ENCODE data around the gene SPINK6. TPM values are rescaled to one million over a fixed set of nuclear protein-coding genes. Genes with fewer than 3 reads are reported as not detected.

The SPINK6 gene
- total RNA-seq, 1 donor from 2014 or later = not detected

- no peak for TF ChIP-seq CTCF (IDR thresholded peaks at IDR 0.05; ENCODE audit: partially characterized antibody, unreplicated experiment)
- no peaks in the 10 kb centered on the region for H3K36me3 Mint-ChIP-seq (ENCODE audit: unreplicated experiment)
- H3K4me3 Mint-ChIP-seq (ENCODE audit: unreplicated experiment) = no peak overlapping the region
- H3K4me1 Mint-ChIP-seq (ENCODE audit: low read depth, unreplicated experiment) = no peaks in the 10 kb centered on the region
- H3K27ac Mint-ChIP-seq (ENCODE audit: unreplicated experiment) = no peak overlapping the region
- no peak for DNase-seq
- H3K27me3 Mint-ChIP-seq (ENCODE audit: unreplicated experiment) = peaks cover 2% of the 10 kb centered on the region
- no peaks in the 10 kb centered on the region for H3K9me3 Mint-ChIP-seq (ENCODE audit: unreplicated experiment)
These were observed 3.0 kb downstream of the SPINK6 start for GRCh38 chr5:148205865-148206264.

GRCh38 chr5:148206620-148207019, 3.8 kb downstream of the SPINK6 start:
- Mint-ChIP-seq H3K4me1 (ENCODE audit: low read depth, unreplicated experiment) (no peaks in the 10 kb centered on the region), H3K4me3 (ENCODE audit: unreplicated experiment) (no peak overlapping the region), H3K27ac (ENCODE audit: unreplicated experiment) (no peak overlapping the region), H3K9me3 (ENCODE audit: unreplicated experiment) (no peaks in the 10 kb centered on the region), H3K27me3 (ENCODE audit: unreplicated experiment) (peaks cover 2% of the 10 kb centered on the region), H3K36me3 (ENCODE audit: unreplicated experiment) (no peaks in the 10 kb centered on the region)
- no peak for DNase-seq
- no peak for TF ChIP-seq CTCF (IDR thresholded peaks at IDR 0.05; ENCODE audit: partially characterized antibody, unreplicated experiment)

- no peak for TF ChIP-seq CTCF (IDR thresholded peaks at IDR 0.05; ENCODE audit: partially characterized antibody, unreplicated experiment)
- Mint-ChIP-seq H3K27me3 (ENCODE audit: unreplicated experiment) (peaks cover 2% of the 10 kb centered on the region), H3K4me1 (ENCODE audit: low read depth, unreplicated experiment) (no peaks in the 10 kb centered on the region), H3K36me3 (ENCODE audit: unreplicated experiment) (no peaks in the 10 kb centered on the region), H3K27ac (ENCODE audit: unreplicated experiment) (no peak overlapping the region), H3K4me3 (ENCODE audit: unreplicated experiment) (no peak overlapping the region), H3K9me3 (ENCODE audit: unreplicated experiment) (no peaks in the 10 kb centered on the region)
- no peak for DNase-seq
These were observed 5.4 kb downstream of the SPINK6 start for GRCh38 chr5:148208226-148208625.

- Mint-ChIP-seq H3K9me3 (ENCODE audit: unreplicated experiment) (no peaks in the 10 kb centered on the region), H3K4me1 (ENCODE audit: low read depth, unreplicated experiment) (no peaks in the 10 kb centered on the region), H3K4me3 (ENCODE audit: unreplicated experiment) (no peak overlapping the region), H3K36me3 (ENCODE audit: unreplicated experiment) (no peaks in the 10 kb centered on the region), H3K27ac (ENCODE audit: unreplicated experiment) (no peak overlapping the region), H3K27me3 (ENCODE audit: unreplicated experiment) (peaks cover 2% of the 10 kb centered on the region)
- no peak for TF ChIP-seq CTCF (IDR thresholded peaks at IDR 0.05; ENCODE audit: partially characterized antibody, unreplicated experiment)
- DNase-seq = no peak
These were observed 6.4 kb downstream of the SPINK6 start for GRCh38 chr5:148209151-148209770.

- no peaks in the 10 kb centered on the region for H3K9me3 Mint-ChIP-seq (ENCODE audit: unreplicated experiment)
These were observed 11.9 kb downstream of the SPINK6 start for GRCh38 chr5:148214665-148215185.

More at GRCh38 chr5:148214665-148215185, 11.9 kb downstream of the SPINK6 start:
- no peak for TF ChIP-seq CTCF (IDR thresholded peaks at IDR 0.05; ENCODE audit: partially characterized antibody, unreplicated experiment)
- no peaks in the 10 kb centered on the region for H3K4me1 Mint-ChIP-seq (ENCODE audit: low read depth, unreplicated experiment)
- no peak overlapping the region for H3K4me3 Mint-ChIP-seq (ENCODE audit: unreplicated experiment)
- no peak overlapping the region for H3K27ac Mint-ChIP-seq (ENCODE audit: unreplicated experiment)
- H3K36me3 Mint-ChIP-seq (ENCODE audit: unreplicated experiment) = no peaks in the 10 kb centered on the region
- H3K27me3 Mint-ChIP-seq (ENCODE audit: unreplicated experiment) = no peaks in the 10 kb centered on the region
- no peak for DNase-seq

Measured in glutamatergic neuron (in vitro differentiated cells).